LHCN-M2 (cell line): Measurements from ENCODE around the gene RNF123. TPM values are rescaled to one million over a fixed set of nuclear protein-coding genes. Genes with fewer than 3 reads are reported as not detected.
"Not testable (repeated sequence)": the region's sequence is repeated elsewhere in the genome, so short reads cannot be mapped to it uniquely, and the experiment has no call there.

Experiments used
- DNase-seq: peaks from one replicate; pipeline ENCODE4 v3.0.0-alpha.2; 2012; ENCODE audit warnings: low read depth
- total RNA-seq: library from RNA; depleted of rRNA; stranded (reverse); fragments of >200 nt; gene quantifications from 2 replicates; pipeline ENCODE4 v1.2.3, GENCODE V29; 2014

The RNF123 gene
- total RNA-seq, 1 experiment from 2014 or later: 21.2 TPM

- DNase-seq: no peak
Measured at GRCh38 chr3:49680493-49681231, 8.7 kb upstream of the RNF123 start.

GRCh38 chr3:49681232-49681522, 8.2 kb upstream of the RNF123 start:
- no peak for DNase-seq

GRCh38 chr3:49681543-49681942, 7.8 kb upstream of the RNF123 start:
- no peak for DNase-seq

- DNase-seq: no peak
Measured at GRCh38 chr3:49683162-49683561, 6.2 kb upstream of the RNF123 start.

- DNase-seq: not testable (repeated sequence)
Measured at GRCh38 chr3:49684453-49684852, 4.9 kb upstream of the RNF123 start.

GRCh38 chr3:49685103-49685502, 4.3 kb upstream of the RNF123 start:
- not testable (repeated sequence) for DNase-seq

- not testable (repeated sequence) for DNase-seq
Measured at GRCh38 chr3:49685846-49686245, 3.5 kb upstream of the RNF123 start.

GRCh38 chr3:49686346-49686745, 3.0 kb upstream of the RNF123 start:
- DNase-seq: not testable (repeated sequence)

- not testable (repeated sequence) for DNase-seq
Measured at GRCh38 chr3:49686769-49687423, 2.5 kb upstream of the RNF123 start.

- not testable (repeated sequence) for DNase-seq
Measured at GRCh38 chr3:49687424-49687795, 1.9 kb upstream of the RNF123 start.

- DNase-seq: not testable (repeated sequence)
Measured at GRCh38 chr3:49688338-49689045, 865 bp upstream of the RNF123 start.

GRCh38 chr3:49689908-49690624, 709 bp downstream of the RNF123 start:
- DNase-seq: not testable (repeated sequence)

GRCh38 chr3:49690856-49691255, 1.5 kb downstream of the RNF123 start:
- not testable (repeated sequence) for DNase-seq

- not testable (repeated sequence) for DNase-seq
Measured at GRCh38 chr3:49691481-49691880, 2.1 kb downstream of the RNF123 start.

GRCh38 chr3:49694409-49695070, 5.2 kb downstream of the RNF123 start:
- DNase-seq: peak; percentile 37

- DNase-seq: not testable (repeated sequence)
Measured at GRCh38 chr3:49695350-49696015, 6.1 kb downstream of the RNF123 start.

- DNase-seq: no peak
Measured at GRCh38 chr3:49699281-49699979, 10.1 kb downstream of the RNF123 start.

- no peak for DNase-seq
Measured at GRCh38 chr3:49700014-49700413, 10.7 kb downstream of the RNF123 start.

- DNase-seq: no peak
Measured at GRCh38 chr3:49700453-49701128, 11.2 kb downstream of the RNF123 start.
